Smooth muscle cell of the brain vasculature (primary cell): ENCODE results near the gene CD48.
"Not testable (repeated sequence)": the region's sequence is repeated elsewhere in the genome, so short reads cannot be mapped to it uniquely, and the experiment has no call there.

Experiments
- DNase-seq: peaks from one replicate; pipeline ENCODE4 v3.0.0-alpha.2; 2012; ENCODE audit warnings: low read depth, low spot score

The CD48 gene

GRCh38 chr1:160741612-160742348, 30.2 kb upstream of the CD48 start:
- DNase-seq, result no peak

- DNase-seq, result no peak
Measured at GRCh38 chr1:160741092-160741501, 29.5 kb upstream of the CD48 start.

GRCh38 chr1:160740133-160740688, 28.6 kb upstream of the CD48 start:
- no peak for DNase-seq

GRCh38 chr1:160739098-160739511, 27.5 kb upstream of the CD48 start, which contains the start of gene SLAMF7:
SLAMF7 (plus strand) TSS chr1:160739247; CDS start chr1:160739302, 55 bp downstream.
- DNase-seq, result no peak

GRCh38 chr1:160738271-160738670, 26.6 kb upstream of the CD48 start:
- no peak for DNase-seq

- DNase-seq, result no peak
Measured at GRCh38 chr1:160734301-160734700, 22.7 kb upstream of the CD48 start.

- no peak for DNase-seq
Measured at GRCh38 chr1:160733898-160734297, 22.3 kb upstream of the CD48 start.

GRCh38 chr1:160731990-160732389, 20.4 kb upstream of the CD48 start:
- DNase-seq, result no peak

- DNase-seq, result not testable (repeated sequence)
Measured at GRCh38 chr1:160731564-160731963, 19.9 kb upstream of the CD48 start.

- no peak for DNase-seq
Measured at GRCh38 chr1:160727316-160727640, 15.7 kb upstream of the CD48 start.

- DNase-seq, result no peak
Measured at GRCh38 chr1:160726498-160727315, 15.1 kb upstream of the CD48 start.

- no peak for DNase-seq
Measured at GRCh38 chr1:160726114-160726497, 14.5 kb upstream of the CD48 start.

- DNase-seq, result no peak
Measured at GRCh38 chr1:160724465-160725242, 13.0 kb upstream of the CD48 start.

GRCh38 chr1:160723332-160723731, 11.7 kb upstream of the CD48 start:
- no peak for DNase-seq

GRCh38 chr1:160722726-160723125, 11.1 kb upstream of the CD48 start:
- no peak for DNase-seq

- no peak for DNase-seq
Measured at GRCh38 chr1:160721473-160721872, 9.9 kb upstream of the CD48 start.

- DNase-seq, result no peak
Measured at GRCh38 chr1:160720356-160721085, 8.9 kb upstream of the CD48 start.

GRCh38 chr1:160718210-160718609, 6.6 kb upstream of the CD48 start:
- DNase-seq, result no peak

GRCh38 chr1:160717306-160717705, 5.7 kb upstream of the CD48 start:
- DNase-seq, result no peak

- DNase-seq, result no peak
Measured at GRCh38 chr1:160716013-160716412, 4.4 kb upstream of the CD48 start.

GRCh38 chr1:160714034-160714648, 2.5 kb upstream of the CD48 start:
- DNase-seq, result not testable (repeated sequence)
